Naive thymus-derived CD8-positive, alpha-beta T cell (primary cell): ENCODE results near the gene ZFP36L1. TPM values are rescaled to one million over a fixed set of nuclear protein-coding genes. Genes with fewer than 3 reads are reported as not detected.

Experiments
- ATAC-seq, 2 donors: fragments of 150-1000 bp; cut with Tn5 transposase in 1 of 2; sonication (Bioruptor Pico), chemical (Tn5 transposase) in 1 of 2; 1 replicate in 1 of 2; 2 replicates in 1 of 2; pipeline ENCODE4 v1.10.0; 2021; ENCODE audit warnings: mild to moderate bottlenecking in 2 of 2, moderate library complexity in 2 of 2
- POLR2A ChIA-PET: fragments of 350-600 bp; sonication (Branson Sonifier 250); formaldehyde crosslinking; loops from one replicate; lab custom pipeline; 2021; ENCODE audit warnings: antibody characterized with exemption; lab: Charles Lee
- DNase-seq, 10 donors: peaks; one replicate each; pipeline versions ENCODE4 v3.0.0 to v3.0.0-alpha.2; 2020 to 2022
- H3K27ac Mint-ChIP-seq, 10 donors: one replicate each; pipeline ENCODE4 v1.8.0; 2020 to 2022; ENCODE audit warnings: mild to moderate bottlenecking in 10 of 10, mixed read lengths in 10 of 10, moderate library complexity in 4 of 10, inconsistent platforms in 1 of 10
- H3K27me3 Mint-ChIP-seq, 5 donors: one replicate each; pipeline ENCODE4 v1.8.0; 2021 to 2022; ENCODE audit warnings: mixed read lengths in 5 of 5
- H3K36me3 Mint-ChIP-seq, 3 donors: one replicate each; pipeline ENCODE4 v1.8.0; 2020 to 2022; ENCODE audit warnings: mixed read lengths in 3 of 3, mild to moderate bottlenecking in 2 of 3, inconsistent platforms in 1 of 3
- H3K4me1 Mint-ChIP-seq, 4 donors: one replicate each; pipeline ENCODE4 v1.8.0; 2021 to 2022; ENCODE audit warnings: mixed read lengths in 4 of 4
- H3K4me3 Mint-ChIP-seq, 10 donors: one replicate each; pipeline ENCODE4 v1.8.0; 2020 to 2022; ENCODE audit warnings: mild to moderate bottlenecking in 10 of 10, mixed read lengths in 10 of 10, moderate library complexity in 6 of 10, inconsistent platforms in 1 of 10
- H3K9me3 Mint-ChIP-seq, 9 donors: one replicate each; pipeline ENCODE4 v1.8.0; 2020 to 2022; ENCODE audit warnings: mixed read lengths in 9 of 9, mild to moderate bottlenecking in 3 of 9, inconsistent platforms in 1 of 9, moderate library complexity in 1 of 9
- polyA plus RNA-seq, 3 donors: library from polyadenylated mRNA; unstranded; fragments of 300-500 nt; fragmentation: Illumina TruSeq; gene quantifications; one replicate each; pipeline ENCODE4 v1.2.3, GENCODE V29; 2021
- total RNA-seq, 8 experiments: library from RNA in 2 of 8; stranded (reverse) in 2 of 8; gene quantifications; one replicate each; pipeline ENCODE4 v1.2.3 and lab custom pipeline; 2021 to 2026

ZFP36L1 gene
- total and polyA plus RNA-seq, 5 experiments from 2014 or later = 122 to 222 (median 142) TPM

DNA sequence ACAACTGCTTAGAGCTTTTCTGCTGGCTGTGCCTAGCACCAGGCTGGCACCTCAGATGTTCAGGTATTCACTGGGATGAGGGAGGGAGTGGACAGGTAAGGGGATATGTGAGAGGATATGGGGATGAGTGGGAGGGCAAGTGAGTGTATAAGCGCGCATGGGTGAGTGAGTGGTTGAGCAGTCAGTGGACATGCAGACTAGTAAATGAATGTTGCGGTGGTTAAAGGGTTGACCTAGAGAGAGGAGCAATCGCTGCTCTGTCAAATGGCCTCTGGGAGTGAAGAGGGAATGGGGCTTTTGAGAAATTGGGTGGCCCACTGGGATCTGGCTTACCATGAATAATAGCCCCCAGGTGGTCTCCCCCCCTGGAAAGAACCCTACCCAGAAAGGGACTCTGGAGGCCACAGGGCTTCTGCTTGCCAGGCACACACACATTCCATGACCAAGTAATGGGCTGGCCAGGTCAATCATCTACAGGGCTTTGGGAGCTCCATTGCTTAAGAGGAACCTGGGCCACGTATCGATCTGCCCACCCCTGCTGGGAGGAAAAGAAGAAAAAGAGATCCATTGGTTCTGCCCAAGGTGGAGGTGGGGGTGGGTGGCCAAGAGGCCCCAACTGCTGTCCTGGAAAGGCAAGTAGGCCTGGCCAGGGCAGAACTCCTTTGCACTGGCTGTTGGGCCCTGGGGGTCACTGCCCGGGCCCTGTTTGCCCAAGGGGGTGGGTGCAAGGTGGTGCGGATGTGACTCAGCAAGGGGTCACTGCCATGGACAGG is 30.8 kb upstream of the ZFP36L1 start:
- POLR2A ChIA-PET = interaction anchor here (26.2 kb wide), 1 partner anchor 31 kb away, joined by 1375 read pairs; the partner anchor contains the start of gene ZFP36L1
- Mint-ChIP-seq H3K27ac (peak overlapping the region in 3 of 10 donors; percentile 7 to 78 (median 14)), H3K36me3 (no peaks in the 10 kb centered on the region), H3K4me3 (no peak overlapping the region), H3K9me3 (no peaks in the 10 kb centered on the region), H3K4me1 (peaks cover 18 to 46% (median 41%) of the 10 kb centered on the region in 4 donors), H3K27me3 (no peaks in the 10 kb centered on the region)
- no peak for ATAC-seq
- DNase-seq = no peak

DNA sequence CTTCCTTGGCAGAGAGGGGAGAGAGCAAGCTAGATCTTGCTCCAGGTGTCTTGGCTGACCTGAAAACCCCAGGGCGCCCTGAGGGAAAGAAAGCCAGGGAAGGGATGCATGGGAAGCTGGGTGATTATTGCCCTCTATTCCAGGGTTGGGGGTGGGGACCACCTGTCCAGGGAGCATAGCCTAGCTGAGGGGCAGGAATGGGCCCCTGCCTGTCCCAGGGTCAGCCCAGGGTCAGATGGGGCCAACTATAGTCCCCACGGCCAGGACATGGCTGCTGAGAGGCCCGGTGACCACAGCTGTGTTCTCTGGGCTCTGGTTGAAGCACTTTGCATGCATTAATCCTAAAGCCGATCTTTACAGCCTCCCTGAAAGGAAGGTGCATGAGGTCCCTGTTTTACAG is 30.1 kb upstream of the ZFP36L1 start:
- POLR2A ChIA-PET = interaction anchor here (26.2 kb wide), 1 partner anchor 31 kb away, joined by 1375 read pairs; the partner anchor contains the start of gene ZFP36L1
- DNase-seq (no peak), ATAC-seq (no peak)
- Mint-ChIP-seq H3K36me3 (no peaks in the 10 kb centered on the region), H3K27ac (peak overlapping the region in 2 of 10 donors; percentile 1 to 14), H3K4me1 (peaks cover 18 to 52% (median 41%) of the 10 kb centered on the region in 4 donors), H3K9me3 (no peaks in the 10 kb centered on the region), H3K4me3 (no peak overlapping the region), H3K27me3 (no peaks in the 10 kb centered on the region)

- no peaks in the 10 kb centered on the region for H3K36me3 Mint-ChIP-seq
- ATAC-seq (no peak), DNase-seq (no peak)
- peak overlapping the region in 7 of 10 donors; percentile 16 to 75 (median 65) for H3K27ac Mint-ChIP-seq
- H3K4me1 Mint-ChIP-seq = peaks cover 18 to 57% (median 44%) of the 10 kb centered on the region in 4 donors
- no peaks in the 10 kb centered on the region for H3K9me3 Mint-ChIP-seq
- H3K4me3 Mint-ChIP-seq = peak overlapping the region in 1 of 10 donors; percentile 21
- no peaks in the 10 kb centered on the region for H3K27me3 Mint-ChIP-seq
- POLR2A ChIA-PET = interaction anchor here (0.5 to 26.2 kb wide), 2 partner anchors 18 to 30 kb away, joined by 3 to 1375 read pairs; partner anchors contain the start of gene ZFP36L1
These were observed 29.3 kb upstream of the ZFP36L1 start for GRCh38 chr14:68822132-68822651.

DNA sequence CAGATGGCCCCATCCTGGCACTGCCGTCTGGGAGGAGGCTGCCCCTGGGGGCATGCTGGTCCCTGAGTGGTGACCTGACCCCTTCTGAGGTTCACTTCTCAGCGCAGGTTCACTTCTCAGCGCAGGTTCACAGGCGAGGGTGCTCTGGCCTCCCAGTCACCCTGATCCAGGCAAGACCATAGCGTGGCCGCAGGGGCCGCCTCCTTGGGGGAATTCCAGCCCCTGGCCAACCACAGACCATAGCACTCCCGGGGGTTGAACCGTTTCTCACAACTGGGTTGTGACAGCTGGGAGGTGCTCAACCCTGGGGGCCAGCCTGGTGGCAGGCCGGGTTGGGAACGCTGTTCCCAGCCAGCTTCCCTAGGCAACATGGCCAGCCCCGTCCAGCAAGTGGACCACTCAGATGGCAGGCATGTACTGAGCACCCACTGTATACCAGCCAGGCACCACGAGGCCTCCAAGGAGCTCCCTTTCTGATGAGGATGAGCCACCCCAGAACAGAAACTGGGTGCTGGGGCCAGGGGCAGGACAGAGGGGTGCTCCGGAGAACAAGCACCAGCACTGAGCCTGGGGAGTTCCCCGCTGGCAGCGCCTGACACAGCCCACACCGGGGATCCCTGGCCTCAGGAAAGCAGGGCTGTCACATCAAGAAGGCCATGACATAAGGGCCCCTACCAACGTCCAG is 28.3 kb upstream of the ZFP36L1 start:
- ATAC-seq (no peak), DNase-seq (no peak)
- Mint-ChIP-seq H3K27ac (peak overlapping the region in 8 of 10 donors; percentile 29 to 93 (median 82)), H3K27me3 (no peaks in the 10 kb centered on the region), H3K36me3 (no peaks in the 10 kb centered on the region), H3K4me3 (peak overlapping the region in 3 of 10 donors; percentile 49 to 68 (median 57)), H3K4me1 (peaks cover 18 to 63% (median 50%) of the 10 kb centered on the region in 4 donors), H3K9me3 (no peaks in the 10 kb centered on the region)
- POLR2A ChIA-PET = interaction anchor here (0.5 to 26.2 kb wide), 5 partner anchors 8 to 983 kb away, joined by 3 to 1375 read pairs (median 4); partner anchors contain the start of gene ZFP36L1

DNA sequence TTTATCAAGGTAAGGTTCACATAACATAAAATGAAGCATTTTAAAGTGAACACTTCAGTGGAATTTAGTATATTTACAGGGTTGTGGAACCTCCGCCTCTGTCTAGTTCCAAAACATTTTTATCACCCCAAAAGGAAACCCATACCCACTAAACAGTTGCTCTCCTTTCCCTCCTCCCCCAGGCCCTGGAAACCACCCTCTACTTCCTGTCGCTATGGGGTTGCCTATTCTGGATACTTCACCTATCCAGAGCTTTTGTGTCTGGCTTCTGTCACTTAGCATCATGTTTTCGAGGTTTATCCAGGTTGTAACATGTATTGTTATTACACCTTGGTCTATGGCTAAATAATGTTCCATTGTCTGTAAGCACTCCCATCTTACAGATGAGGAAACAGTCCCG is 27.7 kb upstream of the ZFP36L1 start:
- Mint-ChIP-seq H3K4me3 (peak overlapping the region in 9 of 10 donors; percentile 1 to 84 (median 57)), H3K4me1 (peaks cover 22 to 68% (median 54%) of the 10 kb centered on the region in 4 donors), H3K9me3 (no peaks in the 10 kb centered on the region), H3K36me3 (no peaks in the 10 kb centered on the region), H3K27me3 (no peaks in the 10 kb centered on the region), H3K27ac (peak overlapping the region; percentile 29 to 93 (median 82))
- ATAC-seq (peak; percentile 28 to 51), DNase-seq (peak in 5 of 10 donors; percentile 39 to 71 (median 51))
- POLR2A ChIA-PET = interaction anchor here (0.5 to 26.2 kb wide), 5 partner anchors 9 to 982 kb away, joined by 3 to 1375 read pairs (median 4); partner anchors contain the start of gene ZFP36L1

DNA sequence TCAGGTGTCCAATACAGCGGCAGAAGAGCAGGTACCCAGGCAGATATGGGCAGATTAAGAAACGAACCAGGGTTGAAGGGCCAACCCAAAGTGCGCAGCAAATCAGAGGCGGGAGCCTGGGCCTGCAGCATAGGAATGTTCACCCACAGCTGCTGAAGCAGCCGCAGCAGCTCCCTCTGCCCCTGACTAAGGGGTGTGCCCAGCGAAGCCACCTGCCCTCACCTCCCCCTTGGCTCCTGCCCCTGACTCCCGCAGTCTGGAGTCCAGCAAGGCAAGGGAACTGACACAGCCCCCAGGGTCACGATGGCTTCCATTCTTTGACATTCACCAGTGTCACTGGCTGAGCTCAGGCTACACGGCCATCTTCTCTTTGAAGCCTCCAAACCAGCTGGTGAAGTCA is 27.3 kb upstream of the ZFP36L1 start:
- POLR2A ChIA-PET = interaction anchor here (0.5 to 26.2 kb wide), 8 partner anchors 9 to 785 kb away, joined by 3 to 1375 read pairs (median 4); partner anchors contain the start of gene ZFP36L1
- no peak for ATAC-seq
- no peak for DNase-seq
- Mint-ChIP-seq H3K4me3 (peak overlapping the region in 9 of 10 donors; percentile 1 to 84 (median 57)), H3K27me3 (no peaks in the 10 kb centered on the region), H3K27ac (peak overlapping the region; percentile 29 to 93 (median 82)), H3K4me1 (peaks cover 26 to 72% (median 58%) of the 10 kb centered on the region in 4 donors), H3K36me3 (no peaks in the 10 kb centered on the region), H3K9me3 (no peaks in the 10 kb centered on the region)

DNA sequence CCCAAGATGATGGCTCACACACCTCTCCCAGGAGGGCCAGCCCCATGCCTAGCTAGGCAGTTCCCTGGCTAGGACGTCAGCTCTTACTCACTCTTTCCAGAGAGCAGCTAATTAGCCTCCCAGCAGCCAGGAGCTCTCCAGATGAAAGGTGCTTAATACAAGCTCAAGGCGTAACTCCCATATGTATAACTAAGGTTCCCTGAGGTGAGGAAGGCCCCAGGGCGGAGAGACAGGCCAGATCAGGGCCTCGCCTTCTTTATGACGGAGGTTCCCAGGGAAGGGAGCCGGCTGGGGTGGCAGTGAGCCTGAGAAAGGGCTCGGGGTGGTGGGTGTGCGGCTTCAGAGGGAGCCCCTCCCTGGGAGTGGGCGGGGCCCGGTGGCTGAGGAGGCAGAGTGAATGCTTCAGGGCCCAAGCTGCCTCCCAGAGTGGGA is 26.4 kb upstream of the ZFP36L1 start:
- peak overlapping the region in 7 of 10 donors; percentile 9 to 59 (median 26) for H3K4me3 Mint-ChIP-seq
- no peaks in the 10 kb centered on the region for H3K27me3 Mint-ChIP-seq
- H3K4me1 Mint-ChIP-seq = peaks cover 30 to 75% (median 60%) of the 10 kb centered on the region in 4 donors
- no peaks in the 10 kb centered on the region for H3K9me3 Mint-ChIP-seq
- H3K27ac Mint-ChIP-seq = peak overlapping the region in 9 of 10 donors; percentile 40 to 82 (median 60)
- H3K36me3 Mint-ChIP-seq = no peaks in the 10 kb centered on the region
- no peak for DNase-seq
- POLR2A ChIA-PET = interaction anchor here (1.0 to 26.2 kb wide), 4 partner anchors 13 to 568 kb away, joined by 3 to 1375 read pairs (median 62); partner anchors contain the start of gene ZFP36L1
- no peak for ATAC-seq

DNA sequence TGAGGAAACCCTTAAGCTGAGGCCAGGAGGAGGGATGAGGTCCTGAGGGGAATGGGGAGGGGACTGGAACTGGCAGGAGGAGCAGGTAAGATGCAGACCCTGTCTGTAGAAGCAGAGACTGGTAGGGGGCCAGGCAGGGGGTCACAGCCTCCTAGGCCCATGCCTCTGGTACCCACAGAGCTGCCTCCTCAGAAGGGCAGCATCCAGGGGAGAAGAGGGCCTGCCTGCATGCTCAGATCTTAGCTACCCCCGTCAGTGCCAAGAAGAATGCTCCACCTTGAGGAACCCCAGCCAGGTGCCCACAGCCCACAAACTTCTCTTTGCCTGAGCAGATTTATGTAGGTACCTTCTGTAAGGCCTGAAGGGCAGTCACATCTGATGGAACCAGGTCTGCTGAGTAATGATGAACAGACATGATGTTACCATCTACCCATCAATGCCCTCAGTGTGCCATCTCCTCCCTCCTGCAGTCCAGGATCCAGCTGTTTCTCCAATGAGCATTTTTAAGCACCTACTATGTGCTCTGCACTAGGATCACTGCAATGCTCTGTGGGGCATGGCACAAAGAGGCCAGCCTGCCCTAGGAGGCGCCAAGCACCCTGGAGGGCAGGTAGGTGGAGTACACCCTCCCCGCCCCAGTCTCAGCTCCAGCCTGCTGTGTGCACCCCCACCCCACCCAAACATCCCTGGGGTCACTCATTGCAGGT is 24.8 kb upstream of the ZFP36L1 start:
- Mint-ChIP-seq H3K9me3 (no peaks in the 10 kb centered on the region), H3K4me3 (peak overlapping the region in 7 of 10 donors; percentile 50 to 87 (median 79)), H3K27me3 (no peaks in the 10 kb centered on the region), H3K36me3 (no peaks in the 10 kb centered on the region), H3K4me1 (peaks cover 32 to 80% (median 66%) of the 10 kb centered on the region in 4 donors), H3K27ac (peak overlapping the region in 8 of 10 donors; percentile 76 to 93 (median 89))
- DNase-seq = no peak
- no peak for ATAC-seq
- POLR2A ChIA-PET = interaction anchor here (1.4 to 26.2 kb wide), 11 partner anchors 8 to 576 kb away, joined by 4 to 1375 read pairs (median 13); partner anchors contain the start of gene ZFP36L1

- Mint-ChIP-seq H3K4me1 (peaks cover 33 to 85% (median 70%) of the 10 kb centered on the region in 4 donors), H3K9me3 (no peaks in the 10 kb centered on the region), H3K36me3 (no peaks in the 10 kb centered on the region), H3K27ac (peak overlapping the region; percentile 88 to 97 (median 91)), H3K4me3 (peak overlapping the region; percentile 72 to 87 (median 79)), H3K27me3 (no peaks in the 10 kb centered on the region)
- ATAC-seq (no peak), DNase-seq (no peak)
- POLR2A ChIA-PET = interaction anchor here (0.7 to 26.2 kb wide), 33 partner anchors 9 to 1000 kb away, joined by 3 to 1375 read pairs (median 4); partner anchors contain the start of gene ZFP36L1
These were observed 24.1 kb upstream of the ZFP36L1 start for GRCh38 chr14:68816943-68817430.

DNA sequence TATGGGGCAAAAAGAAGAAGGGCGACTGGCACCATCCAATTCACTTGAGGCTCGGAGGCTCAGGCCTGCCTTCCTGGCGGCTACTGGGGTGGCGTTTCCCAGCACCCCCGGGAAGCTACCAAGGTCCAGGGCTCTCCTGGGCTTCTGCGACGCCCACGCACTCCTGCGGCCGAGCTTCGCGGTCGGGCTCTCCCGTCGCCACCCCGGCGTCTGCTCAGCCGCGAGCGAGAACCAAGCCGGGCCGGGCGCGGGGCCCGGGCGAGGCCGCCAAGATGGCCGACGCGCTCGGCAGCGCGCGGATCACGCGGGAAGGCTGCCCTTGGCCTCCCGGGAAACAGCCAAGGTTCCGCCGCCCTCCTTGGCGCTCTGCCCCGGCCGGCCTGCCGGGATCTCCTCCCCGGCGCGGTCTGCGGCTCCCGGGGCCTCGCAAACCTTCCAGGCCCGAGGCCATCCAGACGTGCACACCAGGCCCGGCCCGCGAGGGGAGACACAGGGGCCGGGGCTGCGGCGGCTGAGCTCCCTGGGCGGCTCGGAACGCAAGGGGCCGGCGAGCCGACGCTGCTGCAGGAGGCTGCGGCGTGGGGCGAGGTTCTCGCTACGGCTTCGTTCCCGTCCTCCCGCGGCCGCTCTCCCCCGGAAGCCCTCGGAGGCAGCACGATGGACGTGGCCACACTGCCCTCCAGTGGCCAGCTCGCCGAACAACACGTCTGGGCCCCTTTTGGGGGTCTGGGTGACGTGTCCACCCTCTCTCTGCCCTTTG is 23.5 kb upstream of the ZFP36L1 start:
- no peaks in the 10 kb centered on the region for H3K27me3 Mint-ChIP-seq
- H3K9me3 Mint-ChIP-seq = no peaks in the 10 kb centered on the region
- peak overlapping the region; percentile 92 to 100 (median 97) for H3K27ac Mint-ChIP-seq
- H3K4me1 Mint-ChIP-seq = peaks cover 34 to 85% (median 70%) of the 10 kb centered on the region in 4 donors
- H3K4me3 Mint-ChIP-seq = peak overlapping the region; percentile 77 to 96 (median 87)
- peak; percentile 80 to 94 (median 90) for DNase-seq
- POLR2A ChIA-PET = interaction anchor here (0.7 to 26.2 kb wide), 38 partner anchors 10 to 999 kb away, joined by 3 to 1375 read pairs (median 4); partner anchors contain the start of gene ZFP36L1
- ATAC-seq = peak; percentile 79 to 81
- H3K36me3 Mint-ChIP-seq = no peaks in the 10 kb centered on the region
